H9 (cell line): ENCODE results near the gene MRPL2. TPM values are rescaled to one million over a fixed set of nuclear protein-coding genes. Genes with fewer than 3 reads are reported as not detected.

ENCODE experiments used
- DNase-seq: peaks from one replicate; pipeline ENCODE4 v3.0.0-alpha.2; 2017
- H2AFZ ChIP-seq: one replicate; pipeline ENCODE4 v1.6.1; 2013; ENCODE audit warnings: mild to moderate bottlenecking, low read length, control low read depth, moderate library complexity
- H2AK5ac ChIP-seq: 2 replicates; pipeline ENCODE4 v1.6.1; 2013; ENCODE audit warnings: low read length, control low read depth, mixed read lengths; ENCODE audit not compliant: insufficient read length
- H2BK120ac ChIP-seq: one replicate; pipeline ENCODE4 v1.6.1; 2013; ENCODE audit warnings: low read depth, mild to moderate bottlenecking, low read length, control low read depth, inconsistent platforms; ENCODE audit not compliant: poor library complexity, severe bottlenecking
- H2BK12ac ChIP-seq: 2 replicates; pipeline ENCODE4 v1.6.1; 2013; ENCODE audit warnings: low read length, control low read depth, mixed read lengths, low read depth; ENCODE audit not compliant: insufficient read length
- H2BK15ac ChIP-seq: 2 replicates; pipeline ENCODE4 v1.6.1; 2013; ENCODE audit warnings: low read depth, low read length, control low read depth
- H2BK20ac ChIP-seq: one replicate; pipeline ENCODE4 v1.6.1; 2013; ENCODE audit warnings: low read depth, mild to moderate bottlenecking, low read length, control low read depth, inconsistent platforms; ENCODE audit not compliant: poor library complexity, severe bottlenecking
- H2BK5ac ChIP-seq: 2 replicates; pipeline ENCODE4 v1.6.1; 2013; ENCODE audit warnings: low read length, control low read depth, mixed read lengths; ENCODE audit not compliant: insufficient read length
- H3K14ac ChIP-seq: 2 replicates; pipeline ENCODE4 v1.6.1; 2013; ENCODE audit warnings: low read length, control low read depth; ENCODE audit not compliant: insufficient read depth
- H3K18ac ChIP-seq: 2 replicates; pipeline ENCODE4 v1.6.1; 2013; ENCODE audit warnings: low read depth, mild to moderate bottlenecking, mixed read lengths, low read length, control low read depth; ENCODE audit not compliant: insufficient read length
- H3K23ac ChIP-seq: 2 replicates; pipeline ENCODE4 v1.6.1; 2013; ENCODE audit warnings: low read length, control low read depth, mixed read lengths, low read depth; ENCODE audit not compliant: insufficient read length
- H3K23me2 ChIP-seq: 2 replicates; pipeline ENCODE4 v1.6.1; 2013; ENCODE audit warnings: low read depth, mild to moderate bottlenecking, mixed read lengths, low read length, control low read depth; ENCODE audit not compliant: insufficient read length, poor library complexity, severe bottlenecking
- H3K27ac ChIP-seq: 2 replicates; pipeline ENCODE4 v1.5.1; 2013; ENCODE audit warnings: low read length, control low read depth, mixed read lengths, low read depth; ENCODE audit not compliant: insufficient read length
- H3K27me3 ChIP-seq: 2 replicates; pipeline ENCODE4 v1.6.1; 2013; ENCODE audit warnings: low read length, control low read depth, inconsistent platforms; ENCODE audit not compliant: insufficient read depth
- H3K4ac ChIP-seq: 2 replicates; pipeline ENCODE4 v1.6.1; 2013; ENCODE audit warnings: low read depth, mild to moderate bottlenecking, control low read depth, inconsistent platforms, low read length, moderate library complexity
- H3K4me1 ChIP-seq: 2 replicates; pipeline ENCODE4 v1.6.1; 2013; ENCODE audit warnings: low read length, control low read depth, inconsistent platforms; ENCODE audit not compliant: insufficient read depth
- H3K4me2 ChIP-seq: 2 replicates; pipeline ENCODE4 v1.6.1; 2013; ENCODE audit warnings: low read length, control low read depth, mixed read lengths; ENCODE audit not compliant: insufficient read length, insufficient read depth
- H3K56ac ChIP-seq: 2 replicates; pipeline ENCODE4 v1.6.1; 2013; ENCODE audit warnings: low read depth, mild to moderate bottlenecking, mixed read lengths, low read length, control low read depth; ENCODE audit not compliant: insufficient read length
- H3K79me1 ChIP-seq: 2 replicates; pipeline ENCODE4 v1.6.1; 2013; ENCODE audit warnings: low read depth, mild to moderate bottlenecking, moderate library complexity, low read length, control low read depth, inconsistent platforms; ENCODE audit not compliant: insufficient read depth, poor library complexity, severe bottlenecking
- H3K79me2 ChIP-seq: 2 replicates; pipeline ENCODE4 v1.6.1; 2013; ENCODE audit warnings: low read length, control low read depth, inconsistent platforms; ENCODE audit not compliant: insufficient read depth
- H3K9ac ChIP-seq: 2 replicates; pipeline ENCODE4 v1.6.1; 2013; ENCODE audit warnings: low read length, control low read depth, mixed read lengths; ENCODE audit not compliant: insufficient read length; ENCODE audit errors: extremely low read depth
- H3K9me3 ChIP-seq: one replicate; pipeline ENCODE4 v1.6.1; 2013; ENCODE audit warnings: low read depth, low read length, inconsistent platforms; ENCODE audit not compliant: control insufficient read depth
- H3T11ph ChIP-seq: one replicate; pipeline ENCODE4 v1.6.1; 2013; ENCODE audit warnings: mild to moderate bottlenecking, low read length, control low read depth, inconsistent platforms
- H4K20me1 ChIP-seq: one replicate; pipeline ENCODE4 v1.6.1; 2013; ENCODE audit not compliant: control insufficient read depth, insufficient read length, insufficient read depth
- H4K5ac ChIP-seq: 2 replicates; pipeline ENCODE4 v1.6.1; 2013; ENCODE audit warnings: low read depth, mild to moderate bottlenecking, mixed read lengths, low read length, control low read depth; ENCODE audit not compliant: insufficient read length
- H4K8ac ChIP-seq: replicated peaks from 2 replicates; pipeline ENCODE4 v1.6.1; 2013; ENCODE audit warnings: low read length, control low read depth, mixed read lengths, low read depth; ENCODE audit not compliant: insufficient read length
- H4K91ac ChIP-seq: 2 replicates; pipeline ENCODE4 v1.6.1; 2013; ENCODE audit warnings: low read depth, mild to moderate bottlenecking, moderate library complexity, mixed read lengths, low read length, control low read depth; ENCODE audit not compliant: insufficient read length
- H3K27ac Mint-ChIP-seq, 3 experiments: 2 replicates in 2 of 3; 3 replicates in 1 of 3; pipeline ENCODE4 v1.8.0; 2020 to 2021; ENCODE audit warnings: mixed read lengths in 3 of 3, mild to moderate bottlenecking in 1 of 3, moderate library complexity in 1 of 3
- H3K27me3 Mint-ChIP-seq: 2 replicates; pipeline ENCODE4 v1.8.0; 2021; ENCODE audit warnings: low read depth, mild to moderate bottlenecking, moderate library complexity, mixed read lengths
- H3K36me3 Mint-ChIP-seq, 3 experiments: 2 replicates in 2 of 3; 3 replicates in 1 of 3; pipeline ENCODE4 v1.8.0; 2020 to 2021; ENCODE audit warnings: low read depth in 3 of 3, mixed read lengths in 3 of 3; ENCODE audit not compliant: insufficient read depth in 1 of 3
- H3K4me1 Mint-ChIP-seq, 2 experiments: 2 replicates each; pipeline ENCODE4 v1.8.0; 2020; ENCODE audit warnings: mixed read lengths in 2 of 2
- H3K4me3 Mint-ChIP-seq, 2 experiments: 2 replicates in 1 of 2; 3 replicates in 1 of 2; pipeline ENCODE4 v1.8.0; 2020 to 2021; ENCODE audit warnings: mild to moderate bottlenecking in 2 of 2, mixed read lengths in 2 of 2, moderate library complexity in 1 of 2
- H3K9me3 Mint-ChIP-seq, 2 experiments: 2 replicates in 1 of 2; 3 replicates in 1 of 2; pipeline ENCODE4 v1.8.0; 2020; ENCODE audit warnings: mild to moderate bottlenecking in 2 of 2, mixed read lengths in 2 of 2, moderate library complexity in 1 of 2
- WGBS: extraction: QIAGEN DNeasy Blood & Tissue Kit; methylation state at CpG from one replicate; pipeline ENCODE4 v1.1.7; 2013; ENCODE audit warnings: missing lambda C conversion rate, low lambda C conversion rate, mixed read lengths; ENCODE audit not compliant: insufficient read length; ENCODE audit errors: extremely low coverage; 5-methylcytosine and 5-hydroxymethylcytosine counted together
- total RNA-seq: library from RNA; stranded (reverse); gene quantifications from 2 replicates; pipeline ENCODE4 v1.2.1, GENCODE V29; 2021
- TF ChIP-seq, protein P1 (sequence below): fragments of 200-600 bp; sonication (generic); conservative IDR thresholded peaks from 3 replicates; pipeline ENCODE4 v1.8.0; 2021; ENCODE audit warnings: antibody characterized with exemption, mild to moderate bottlenecking

Gene MRPL2
- total RNA-seq, 1 experiment from 2014 or later = 74.4 TPM

DNA sequence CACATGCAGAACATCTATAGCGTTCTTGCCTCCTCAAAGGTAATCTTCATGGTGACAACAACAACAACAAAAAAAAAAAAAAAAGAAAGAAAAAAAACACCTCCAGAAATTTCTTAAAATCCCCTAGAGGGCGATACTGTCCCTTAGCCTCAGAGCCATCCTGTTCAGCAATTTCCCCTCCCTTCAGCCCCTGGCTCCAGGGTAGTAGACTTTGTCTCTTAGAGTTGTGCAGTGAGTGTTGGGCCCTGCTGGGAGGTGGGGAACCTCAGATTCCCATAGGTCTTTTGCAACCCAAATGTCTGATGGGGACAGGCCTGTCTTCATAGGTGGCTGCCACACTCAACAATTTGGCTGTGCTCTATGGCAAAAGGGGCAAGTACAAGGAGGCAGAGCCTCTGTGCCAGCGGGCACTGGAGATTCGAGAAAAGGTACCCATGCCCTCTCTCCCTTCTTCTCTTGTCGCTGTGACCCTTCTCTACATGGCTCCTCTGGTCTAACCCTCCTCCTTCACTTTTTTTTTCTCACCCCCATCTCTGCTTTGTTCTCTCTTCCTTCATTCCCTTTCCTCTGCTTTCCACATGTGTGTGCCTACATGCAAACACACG lies 10.9 kb upstream of the MRPL2 start:
- H2BK12ac ChIP-seq = no peak overlapping the region
- no CpG with 5 or more reads among the region's 6 CpGs for WGBS
- no peak for DNase-seq
- Mint-ChIP-seq H3K4me1 (peaks cover 10 to 33% of the 10 kb centered on the region in 2 experiments), H3K36me3 (peaks cover 16 to 31% (median 27%) of the 10 kb centered on the region in 3 experiments), H3K4me3 (no peak overlapping the region), H3K27ac (peak overlapping the region in 2 of 3 experiments; percentile 5 to 53; a peak in 4 of 7 replicates), H3K9me3 (no peaks in the 10 kb centered on the region), H3K27me3 (no peaks in the 10 kb centered on the region)
- H4K5ac ChIP-seq = no peak overlapping the region
- no peaks in the 10 kb centered on the region for H3K27me3 ChIP-seq
- no peak overlapping the region for H2AFZ ChIP-seq
- H2BK5ac ChIP-seq = no peak overlapping the region
- no peaks in the 10 kb centered on the region for H4K20me1 ChIP-seq
- no peak overlapping the region for H3K4me2 ChIP-seq
- H3K9ac ChIP-seq = no peak overlapping the region
- no peak overlapping the region; the same call in 1 of the 2 replicates for H3K14ac ChIP-seq
- H3K23ac ChIP-seq = no peak overlapping the region
- TF ChIP-seq, protein P1, sequence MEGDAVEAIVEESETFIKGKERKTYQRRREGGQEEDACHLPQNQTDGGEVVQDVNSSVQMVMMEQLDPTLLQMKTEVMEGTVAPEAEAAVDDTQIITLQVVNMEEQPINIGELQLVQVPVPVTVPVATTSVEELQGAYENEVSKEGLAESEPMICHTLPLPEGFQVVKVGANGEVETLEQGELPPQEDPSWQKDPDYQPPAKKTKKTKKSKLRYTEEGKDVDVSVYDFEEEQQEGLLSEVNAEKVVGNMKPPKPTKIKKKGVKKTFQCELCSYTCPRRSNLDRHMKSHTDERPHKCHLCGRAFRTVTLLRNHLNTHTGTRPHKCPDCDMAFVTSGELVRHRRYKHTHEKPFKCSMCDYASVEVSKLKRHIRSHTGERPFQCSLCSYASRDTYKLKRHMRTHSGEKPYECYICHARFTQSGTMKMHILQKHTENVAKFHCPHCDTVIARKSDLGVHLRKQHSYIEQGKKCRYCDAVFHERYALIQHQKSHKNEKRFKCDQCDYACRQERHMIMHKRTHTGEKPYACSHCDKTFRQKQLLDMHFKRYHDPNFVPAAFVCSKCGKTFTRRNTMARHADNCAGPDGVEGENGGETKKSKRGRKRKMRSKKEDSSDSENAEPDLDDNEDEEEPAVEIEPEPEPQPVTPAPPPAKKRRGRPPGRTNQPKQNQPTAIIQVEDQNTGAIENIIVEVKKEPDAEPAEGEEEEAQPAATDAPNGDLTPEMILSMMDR = peak; percentile 84
- no peak overlapping the region for H3T11ph ChIP-seq
- H3K79me1 ChIP-seq = no peaks in the 10 kb centered on the region
- H3K79me2 ChIP-seq = no peaks in the 10 kb centered on the region
- no peak overlapping the region for H3K56ac ChIP-seq
- no peak overlapping the region for H3K18ac ChIP-seq
- no peaks in the 10 kb centered on the region for H3K23me2 ChIP-seq
- no peak overlapping the region for H2AK5ac ChIP-seq
- H3K4me1 ChIP-seq = peaks cover 5% of the 10 kb centered on the region
- H3K4ac ChIP-seq = no peak overlapping the region
- no peak overlapping the region for H2BK15ac ChIP-seq
- H3K27ac ChIP-seq = no peak overlapping the region
- H4K8ac ChIP-seq = no peak overlapping the region
- no peaks in the 10 kb centered on the region for H3K9me3 ChIP-seq
- H4K91ac ChIP-seq = no peak overlapping the region
- H2BK120ac ChIP-seq = no peak overlapping the region
- H2BK20ac ChIP-seq = no peak overlapping the region
